MCF 10A (cell line): ENCODE measurements around the gene DTL. TPM values are rescaled to one million over a fixed set of nuclear protein-coding genes. Genes with fewer than 3 reads are reported as not detected.

Experiments
- BruUV-seq: library from RNA; stranded (reverse); fragments of 400-500 nt; replicated peaks from 2 replicates; lab custom pipeline; 2021; lab: Mats Ljungman, UMichigan
- CTCF ChIA-PET: fragments of 300-600 bp; sonication (Branson Sonifier 250); formaldehyde crosslinking; extraction: SDS; loops from one replicate; lab custom pipeline; 2021; ENCODE audit warnings: antibody characterized with exemption, inconsistent platforms; lab: Yijun Ruan, JAX
- POLR2A ChIA-PET: fragments of 300-600, 350-650 bp; sonication (Branson Sonifier 250); formaldehyde crosslinking; extraction: SDS; loops from one replicate; lab custom pipeline; 2020; ENCODE audit warnings: antibody characterized with exemption, inconsistent platforms; lab: Yijun Ruan, JAX
- DNase-seq: peaks from one replicate; pipeline ENCODE4 v3.0.0-alpha.2; 2018; ENCODE audit not compliant: unreplicated experiment
- H3K27ac Mint-ChIP-seq: one replicate; pipeline ENCODE4 v1.8.0; 2022; ENCODE audit warnings: mild to moderate bottlenecking, low read depth, mixed read lengths; ENCODE audit not compliant: unreplicated experiment
- H3K27me3 Mint-ChIP-seq: one replicate; pipeline ENCODE4 v1.8.0; 2022; ENCODE audit warnings: mixed read lengths; ENCODE audit not compliant: insufficient read depth, unreplicated experiment
- H3K36me3 Mint-ChIP-seq: one replicate; pipeline ENCODE4 v1.8.0; 2022; ENCODE audit warnings: mild to moderate bottlenecking, moderate library complexity, mixed read lengths; ENCODE audit not compliant: insufficient read depth, unreplicated experiment
- H3K4me1 Mint-ChIP-seq: one replicate; pipeline ENCODE4 v1.8.0; 2022; ENCODE audit warnings: mixed read lengths; ENCODE audit not compliant: insufficient read depth, unreplicated experiment
- H3K4me3 Mint-ChIP-seq: one replicate; pipeline ENCODE4 v1.8.0; 2022; ENCODE audit warnings: mild to moderate bottlenecking, moderate library complexity, mixed read lengths; ENCODE audit not compliant: unreplicated experiment
- H3K9me3 Mint-ChIP-seq: one replicate; pipeline ENCODE4 v1.8.0; 2022; ENCODE audit warnings: mixed read lengths; ENCODE audit not compliant: unreplicated experiment
- intact Hi-C: fragments of 100-400 bp; cut with micrococcal nuclease; formaldehyde crosslinking; loops from 2 replicates; pipeline ENCODE4 v1.14.1; 2022
- total RNA-seq: library from RNA; stranded (reverse); gene quantifications from 2 replicates; pipeline ENCODE4 v1.2.3, GENCODE V29; 2022
- TF ChIP-seq, protein P1 (sequence below): fragments of 200-600 bp; IDR thresholded peaks from one replicate; pipeline ENCODE4 v1.8.0; 2022; ENCODE audit warnings: antibody characterized with exemption, mild to moderate bottlenecking; ENCODE audit not compliant: unreplicated experiment

The DTL gene
- total RNA-seq, 1 experiment from 2014 or later: 34.4 TPM

DNA sequence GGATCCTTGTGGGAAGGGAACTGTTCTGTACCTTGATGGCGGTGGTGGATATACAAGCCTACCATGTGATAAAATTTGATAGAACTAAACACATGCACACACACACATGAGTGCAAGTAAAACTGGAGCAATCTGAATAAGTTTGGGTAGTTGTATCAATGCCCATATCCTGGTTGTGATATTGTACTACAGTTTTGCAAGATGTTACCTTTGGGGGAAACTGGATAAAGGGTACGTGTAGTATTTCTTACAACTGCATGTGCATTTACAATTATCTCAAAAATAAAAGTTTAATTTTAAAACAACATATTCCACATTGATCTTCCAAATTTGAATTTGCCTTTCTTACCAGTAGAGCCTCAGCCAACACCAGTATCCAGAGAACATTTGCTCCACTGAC is 99.6 kb downstream of the DTL start:
- no peak for DNase-seq
- H3K27me3 Mint-ChIP-seq: no peaks in the 10 kb centered on the region
- H3K27ac Mint-ChIP-seq: no peak overlapping the region
- no TSS peak for BruUV-seq
- CTCF ChIA-PET: no interaction called here
- H3K36me3 Mint-ChIP-seq: no peaks in the 10 kb centered on the region
- TF ChIP-seq, protein P1, sequence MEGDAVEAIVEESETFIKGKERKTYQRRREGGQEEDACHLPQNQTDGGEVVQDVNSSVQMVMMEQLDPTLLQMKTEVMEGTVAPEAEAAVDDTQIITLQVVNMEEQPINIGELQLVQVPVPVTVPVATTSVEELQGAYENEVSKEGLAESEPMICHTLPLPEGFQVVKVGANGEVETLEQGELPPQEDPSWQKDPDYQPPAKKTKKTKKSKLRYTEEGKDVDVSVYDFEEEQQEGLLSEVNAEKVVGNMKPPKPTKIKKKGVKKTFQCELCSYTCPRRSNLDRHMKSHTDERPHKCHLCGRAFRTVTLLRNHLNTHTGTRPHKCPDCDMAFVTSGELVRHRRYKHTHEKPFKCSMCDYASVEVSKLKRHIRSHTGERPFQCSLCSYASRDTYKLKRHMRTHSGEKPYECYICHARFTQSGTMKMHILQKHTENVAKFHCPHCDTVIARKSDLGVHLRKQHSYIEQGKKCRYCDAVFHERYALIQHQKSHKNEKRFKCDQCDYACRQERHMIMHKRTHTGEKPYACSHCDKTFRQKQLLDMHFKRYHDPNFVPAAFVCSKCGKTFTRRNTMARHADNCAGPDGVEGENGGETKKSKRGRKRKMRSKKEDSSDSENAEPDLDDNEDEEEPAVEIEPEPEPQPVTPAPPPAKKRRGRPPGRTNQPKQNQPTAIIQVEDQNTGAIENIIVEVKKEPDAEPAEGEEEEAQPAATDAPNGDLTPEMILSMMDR: no peak
- POLR2A ChIA-PET: interaction anchor here (0.7 to 1.0 kb wide), 2 partner anchors 17 to 44 kb away, joined by 3 read pairs; no protein-coding TSS in a partner anchor
- H3K4me3 Mint-ChIP-seq: no peak overlapping the region
- intact Hi-C loops: no loop called here
- H3K9me3 Mint-ChIP-seq: peaks cover 7% of the 10 kb centered on the region
- H3K4me1 Mint-ChIP-seq: no peaks in the 10 kb centered on the region

DNA sequence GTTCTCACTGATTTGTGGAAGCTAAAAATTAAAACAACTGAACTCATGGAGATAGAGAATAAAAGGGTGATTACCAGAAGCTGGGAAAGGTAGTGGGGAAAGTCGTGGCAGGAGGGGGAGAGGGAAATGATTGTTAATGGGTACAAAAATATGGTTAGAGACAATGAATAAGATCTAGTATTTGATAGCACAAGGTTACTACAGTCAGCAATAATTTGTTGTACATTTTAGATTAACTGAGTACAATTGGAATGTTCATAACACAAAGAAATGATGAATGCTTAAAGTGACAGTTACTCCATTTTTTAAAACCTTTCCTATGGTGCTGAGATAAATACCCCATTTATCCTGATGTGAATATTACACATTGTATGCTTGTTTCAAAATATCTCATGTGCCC is 102.3 kb downstream of the DTL start:
- Mint-ChIP-seq H3K4me1 (peaks cover 16% of the 10 kb centered on the region), H3K27ac (no peak overlapping the region), H3K9me3 (peaks cover 7% of the 10 kb centered on the region), H3K27me3 (no peaks in the 10 kb centered on the region), H3K4me3 (no peak overlapping the region), H3K36me3 (no peaks in the 10 kb centered on the region)
- CTCF ChIA-PET: no interaction called here
- no peak for DNase-seq
- POLR2A ChIA-PET: no interaction called here
- intact Hi-C loops: no loop called here
- BruUV-seq: no TSS peak
- TF ChIP-seq, protein P1: no peak

DNA sequence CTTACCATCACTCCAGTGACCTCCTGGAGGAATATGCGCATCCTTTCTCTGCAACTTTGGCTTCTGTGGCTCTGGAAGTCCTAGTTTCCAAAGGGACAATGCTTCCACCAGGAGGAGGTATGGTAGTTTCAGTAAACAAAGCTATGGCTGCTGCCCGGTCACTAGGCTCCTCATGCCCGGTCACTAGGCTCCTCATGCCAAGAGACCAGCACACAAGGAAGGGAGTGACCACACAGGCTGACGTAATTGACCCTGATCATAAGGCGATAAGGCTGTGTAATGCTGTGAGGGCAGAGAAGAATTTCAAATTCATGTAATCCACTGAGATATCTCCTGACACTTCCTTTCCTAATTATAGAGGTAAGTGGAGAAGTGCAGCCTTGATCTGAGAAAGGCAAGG is 102.9 kb downstream of the DTL start:
- intact Hi-C loops: no loop called here
- no TSS peak for BruUV-seq
- ChIA-PET POLR2A (no interaction called here), CTCF (interaction anchor here (3.3 kb wide), 1 partner anchor 67 kb away, joined by 10 read pairs; no protein-coding TSS in a partner anchor)
- no peak for DNase-seq
- H3K27ac Mint-ChIP-seq: no peak overlapping the region
- no peak overlapping the region for H3K4me3 Mint-ChIP-seq
- H3K4me1 Mint-ChIP-seq: peaks cover 16% of the 10 kb centered on the region
- H3K36me3 Mint-ChIP-seq: no peaks in the 10 kb centered on the region
- no peaks in the 10 kb centered on the region for H3K27me3 Mint-ChIP-seq
- TF ChIP-seq, protein P1: no peak
- peaks cover 7% of the 10 kb centered on the region for H3K9me3 Mint-ChIP-seq

DNA sequence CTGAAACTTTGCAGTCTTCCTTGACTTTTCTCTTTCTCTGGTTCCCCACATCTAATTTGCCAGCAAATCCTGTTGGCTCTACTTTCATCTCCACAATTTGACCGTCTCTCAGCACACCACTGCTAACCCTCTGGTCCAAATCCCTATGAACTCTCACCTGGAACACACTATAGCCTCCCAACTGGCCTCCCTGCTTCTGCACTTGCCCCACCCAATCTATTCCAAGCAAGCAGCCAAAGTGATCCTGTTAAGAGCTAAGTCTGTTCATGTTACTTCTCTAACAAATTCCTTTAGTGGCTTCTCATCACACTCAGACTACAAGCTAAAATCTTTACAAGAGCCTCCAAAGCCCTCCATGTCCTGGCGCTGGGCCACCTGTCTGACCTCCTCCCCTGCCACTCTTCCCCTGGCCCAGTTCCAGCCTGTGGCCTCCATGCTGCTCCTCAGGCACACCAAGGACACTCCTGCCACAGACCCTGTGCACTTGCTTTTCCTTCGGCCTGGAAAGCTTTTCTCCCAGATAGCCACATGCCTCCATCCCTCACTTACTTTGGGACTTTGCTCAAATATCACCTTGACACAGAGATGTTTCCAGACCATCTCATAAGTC is 104.1 kb downstream of the DTL start:
- intact Hi-C loops: no loop called here
- CTCF ChIA-PET: interaction anchor here (0.6 to 3.3 kb wide), 2 partner anchors 17 to 69 kb away, joined by 4 to 10 read pairs; no protein-coding TSS in a partner anchor
- peaks cover 16% of the 10 kb centered on the region for H3K4me1 Mint-ChIP-seq
- H3K27me3 Mint-ChIP-seq: no peaks in the 10 kb centered on the region
- H3K4me3 Mint-ChIP-seq: no peak overlapping the region
- no peaks in the 10 kb centered on the region for H3K36me3 Mint-ChIP-seq
- no peak for DNase-seq
- POLR2A ChIA-PET: no interaction called here
- no peak overlapping the region for H3K27ac Mint-ChIP-seq
- TF ChIP-seq, protein P1: no peak
- H3K9me3 Mint-ChIP-seq: peaks cover 4% of the 10 kb centered on the region
- BruUV-seq: no TSS peak
